Measurements from ENCODE around the gene PSMD2.
"Not testable (repeated sequence)": the region's sequence is repeated elsewhere in the genome, so short reads cannot be mapped to it uniquely, and the experiment has no call there.

The PSMD2 gene

GRCh38 chr3:184338511-184338945 lies 39.5 kb downstream of the PSMD2 start:
- H3K27ac ChIP-seq (ENCODE audit: low read length), result no peak overlapping the region
- DNase-seq, result no peak
- no peak overlapping the region for H2AFZ ChIP-seq (ENCODE audit: low read length)
- H3K4me3 ChIP-seq (ENCODE audit: low read length), result no peak overlapping the region
- no peaks in the 10 kb centered on the region for H3K9me2 ChIP-seq (replicated peaks; ENCODE audit: insufficient read depth, low read length)
- H4K20me1 ChIP-seq (ENCODE audit: insufficient read depth, low read length), result peaks cover 14% of the 10 kb centered on the region; the same call in 1 of the 2 replicates
- no peak overlapping the region for H3K9ac ChIP-seq (ENCODE audit: low read length)
- 0 out of 2 replicates have a peak, but pooled peaks cover 4% of the 10 kb centered on the region for H3K4me1 ChIP-seq (ENCODE audit: low read length)
- no peaks in the 10 kb centered on the region for H3K9me3 ChIP-seq (replicated peaks; ENCODE audit: insufficient read depth, low read length)
- H3K4me2 ChIP-seq (ENCODE audit: low read depth, low read length), result no peak overlapping the region
- H3K27me3 ChIP-seq (replicated peaks; ENCODE audit: insufficient read depth, low read length), result no peaks in the 10 kb centered on the region
- H3K36me3 ChIP-seq (replicated peaks; ENCODE audit: insufficient read depth, low read length), result no peaks in the 10 kb centered on the region
- H3F3A ChIP-seq (ENCODE audit: insufficient read depth, low read length), result peaks cover 18% of the 10 kb centered on the region
- TF ChIP-seq CTCF (IDR thresholded peaks at IDR 0.05; ENCODE audit: low read length) (no peak), EZH2phosphoT487 (IDR thresholded peaks at IDR 0.05; ENCODE audit: low read length) (no peak), EZH2 (optimal IDR thresholded peaks at IDR 0.05; ENCODE audit: low read depth, low read length) (no peak)
- no peaks in the 10 kb centered on the region for H3K79me2 ChIP-seq (ENCODE audit: low read length)

DNA sequence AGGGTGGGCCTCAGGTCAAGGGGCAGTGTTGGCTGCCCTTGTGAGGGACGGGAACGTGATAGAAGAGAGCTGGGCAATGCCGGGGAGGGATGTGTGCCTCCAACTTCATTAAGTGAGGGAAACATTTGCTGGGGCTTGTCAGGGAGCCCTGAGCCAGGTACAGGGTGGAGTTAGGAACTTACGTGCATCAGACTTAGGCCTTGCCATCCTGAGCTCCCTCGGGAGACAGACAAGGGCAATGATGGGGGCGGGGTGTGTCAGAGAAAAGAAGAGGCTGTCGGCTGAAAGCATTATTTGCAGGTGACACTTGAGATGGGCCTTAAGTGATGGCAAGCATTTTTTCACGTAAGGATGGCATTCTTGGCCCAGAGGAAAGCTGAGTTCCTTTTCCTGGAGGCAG lies 40.0 kb downstream of the PSMD2 start:
- no peaks in the 10 kb centered on the region for H3K9me2 ChIP-seq (replicated peaks; ENCODE audit: insufficient read depth, low read length)
- H3K27me3 ChIP-seq (replicated peaks; ENCODE audit: insufficient read depth, low read length), result no peaks in the 10 kb centered on the region
- H4K20me1 ChIP-seq (ENCODE audit: insufficient read depth, low read length), result peaks cover 9% of the 10 kb centered on the region; the same call in 1 of the 2 replicates
- TF ChIP-seq EZH2 (optimal IDR thresholded peaks at IDR 0.05; ENCODE audit: low read depth, low read length) (no peak), CTCF (IDR thresholded peaks at IDR 0.05; ENCODE audit: low read length) (no peak), EZH2phosphoT487 (IDR thresholded peaks at IDR 0.05; ENCODE audit: low read length) (no peak)
- no peak overlapping the region for H3K9ac ChIP-seq (ENCODE audit: low read length)
- no peak overlapping the region for H2AFZ ChIP-seq (ENCODE audit: low read length)
- no peak overlapping the region for H3K4me3 ChIP-seq (ENCODE audit: low read length)
- H3K27ac ChIP-seq (ENCODE audit: low read length), result no peak overlapping the region
- DNase-seq, result no peak
- no peak overlapping the region for H3K4me2 ChIP-seq (ENCODE audit: low read depth, low read length)
- H3K36me3 ChIP-seq (replicated peaks; ENCODE audit: insufficient read depth, low read length), result no peaks in the 10 kb centered on the region
- 0 out of 2 replicates have a peak, but pooled peaks cover 4% of the 10 kb centered on the region for H3K4me1 ChIP-seq (ENCODE audit: low read length)
- H3K9me3 ChIP-seq (replicated peaks; ENCODE audit: insufficient read depth, low read length), result no peaks in the 10 kb centered on the region
- no peaks in the 10 kb centered on the region for H3K79me2 ChIP-seq (ENCODE audit: low read length)
- peaks cover 13% of the 10 kb centered on the region for H3F3A ChIP-seq (ENCODE audit: insufficient read depth, low read length)

- H3K4me1 ChIP-seq (ENCODE audit: low read length); DNase-seq; H3K36me3 ChIP-seq (replicated peaks; ENCODE audit: insufficient read depth, low read length): not testable (repeated sequence)
Measured at GRCh38 chr3:184339451-184340135, 40.6 kb downstream of the PSMD2 start.

GRCh38 chr3:184341925-184342324 lies 42.9 kb downstream of the PSMD2 start:
- Histone ChIP-seq H3K36me3 (replicated peaks; ENCODE audit: insufficient read depth, low read length) (no peaks in the 10 kb centered on the region), H3K9me2 (replicated peaks; ENCODE audit: insufficient read depth, low read length) (no peaks in the 10 kb centered on the region), H3K27me3 (replicated peaks; ENCODE audit: insufficient read depth, low read length) (no peaks in the 10 kb centered on the region), H3K9ac (ENCODE audit: low read length) (no peak overlapping the region), H3K4me3 (ENCODE audit: low read length) (no peak overlapping the region), H3K27ac (ENCODE audit: low read length) (no peak overlapping the region), H2AFZ (ENCODE audit: low read length) (no peak overlapping the region), H3K79me2 (ENCODE audit: low read length) (no peaks in the 10 kb centered on the region), H3K4me2 (ENCODE audit: low read depth, low read length) (no peak overlapping the region), H4K20me1 (ENCODE audit: insufficient read depth, low read length) (no peaks in the 10 kb centered on the region), H3F3A (ENCODE audit: insufficient read depth, low read length) (no peaks in the 10 kb centered on the region), H3K4me1 (ENCODE audit: low read length) (peaks cover 4% of the 10 kb centered on the region; the same call in 1 of the 2 replicates), H3K9me3 (replicated peaks; ENCODE audit: insufficient read depth, low read length) (no peaks in the 10 kb centered on the region)
- DNase-seq, result no peak
- TF ChIP-seq EZH2 (optimal IDR thresholded peaks at IDR 0.05; ENCODE audit: low read depth, low read length) (no peak), EZH2phosphoT487 (IDR thresholded peaks at IDR 0.05; ENCODE audit: low read length) (no peak), CTCF (IDR thresholded peaks at IDR 0.05; ENCODE audit: low read length) (no peak)

More at GRCh38 chr3:184339451-184340135, 40.6 kb downstream of the PSMD2 start:
- H3K27ac ChIP-seq (ENCODE audit: low read length); H2AFZ ChIP-seq (ENCODE audit: low read length); H3K79me2 ChIP-seq (ENCODE audit: low read length); H3K9me2 ChIP-seq (replicated peaks; ENCODE audit: insufficient read depth, low read length); H3F3A ChIP-seq (ENCODE audit: insufficient read depth, low read length); H4K20me1 ChIP-seq (ENCODE audit: insufficient read depth, low read length); H3K9me3 ChIP-seq (replicated peaks; ENCODE audit: insufficient read depth, low read length); H3K4me3 ChIP-seq (ENCODE audit: low read length); H3K4me2 ChIP-seq (ENCODE audit: low read depth, low read length); H3K9ac ChIP-seq (ENCODE audit: low read length); H3K27me3 ChIP-seq (replicated peaks; ENCODE audit: insufficient read depth, low read length): not testable (repeated sequence)
